Activated CD4-positive, alpha-beta T cell treated with anti-CD3 and anti-CD28 coated beads, Interleukin-2, Interleukin-6, amounts not matched to agents 100 ng/mL and 50 ng/mL, durations not matched to agents 16 hours and 8 hours (primary cell): ENCODE measurements around the gene SMIM44.
"Not testable (repeated sequence)": the region's sequence is repeated elsewhere in the genome, so short reads cannot be mapped to it uniquely, and the experiment has no call there.

Source experiments
- DNase-seq: peaks from one replicate; pipeline ENCODE4 v3.0.0-alpha.2; 2020

The SMIM44 gene

GRCh38 chr19:3483226-3483628 is at the start of gene SMIM44:
SMIM44 (minus strand) TSS chr19:3483441; CDS start chr19:3483403, 38 bp downstream.
- DNase-seq = no peak

DNA sequence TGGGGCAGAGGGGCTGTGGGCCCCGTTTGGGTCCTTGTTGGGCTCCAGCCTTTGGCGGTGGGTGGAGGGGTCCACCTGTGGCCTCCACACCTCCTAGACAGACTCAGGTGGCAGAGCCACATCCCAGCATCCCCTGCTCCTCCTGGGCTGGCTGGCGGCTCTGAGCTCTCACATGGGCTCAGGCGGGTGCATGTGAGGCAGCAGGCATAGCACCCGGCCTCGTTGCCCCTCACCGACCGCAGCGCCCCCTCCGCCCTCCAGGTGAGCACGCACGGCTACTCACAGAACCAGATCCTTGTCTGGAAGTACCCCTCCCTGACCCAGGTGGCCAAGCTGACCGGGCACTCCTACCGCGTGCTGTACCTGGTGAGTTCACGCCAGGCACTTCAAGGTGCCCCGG is 49.8 kb upstream of the SMIM44 start:
- no peak for DNase-seq

- DNase-seq = no peak
Measured at GRCh38 chr19:3532154-3532786, 49.0 kb upstream of the SMIM44 start.

GRCh38 chr19:3531716-3532115 is 48.5 kb upstream of the SMIM44 start:
- no peak for DNase-seq

- DNase-seq = no peak
Measured at GRCh38 chr19:3530389-3530788, 47.1 kb upstream of the SMIM44 start.

- DNase-seq = not testable (repeated sequence)
Measured at GRCh38 chr19:3529299-3529698, 46.1 kb upstream of the SMIM44 start.

- no peak for DNase-seq
Measured at GRCh38 chr19:3528539-3529211, 45.4 kb upstream of the SMIM44 start.

GRCh38 chr19:3528080-3528479 is 44.8 kb upstream of the SMIM44 start:
- no peak for DNase-seq

- no peak for DNase-seq
Measured at GRCh38 chr19:3527238-3527910, 44.1 kb upstream of the SMIM44 start.

DNA sequence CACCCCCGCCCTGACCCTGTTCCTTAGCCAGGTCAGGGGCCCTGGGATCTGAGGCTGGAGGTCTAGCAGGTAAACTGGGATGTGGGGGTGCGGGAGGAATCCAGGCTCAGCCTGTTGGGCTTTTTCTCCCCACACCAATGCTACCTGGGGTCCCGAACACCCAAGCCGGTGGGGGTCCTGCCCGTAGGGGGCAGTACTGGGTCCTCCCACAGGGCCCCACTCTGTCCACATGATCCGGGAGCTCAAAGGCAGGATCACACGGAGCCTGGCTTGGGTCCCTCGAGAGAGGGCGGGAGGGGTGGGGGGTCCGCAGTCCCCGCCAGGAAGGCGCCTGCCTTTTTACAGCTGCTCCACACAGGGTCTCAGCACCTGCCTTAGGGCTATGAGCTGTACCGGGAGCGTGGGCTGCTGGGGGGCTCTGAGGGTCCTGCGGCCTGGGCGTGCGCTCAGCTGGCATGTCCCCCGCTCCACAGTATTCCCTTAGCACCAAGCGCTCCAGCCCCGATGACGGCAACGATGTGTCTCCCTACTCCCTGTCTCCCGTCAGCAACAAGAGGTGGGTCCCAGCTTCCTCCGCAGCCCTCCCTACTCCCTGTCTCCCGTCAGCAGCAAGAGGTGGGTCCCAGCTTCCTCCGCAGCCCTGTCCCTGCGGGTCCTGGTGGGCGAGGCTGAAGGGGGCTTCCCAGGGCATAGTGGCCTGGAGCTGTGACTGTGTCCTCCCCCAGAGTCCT is 43.4 kb upstream of the SMIM44 start:
- DNase-seq = no peak

DNA sequence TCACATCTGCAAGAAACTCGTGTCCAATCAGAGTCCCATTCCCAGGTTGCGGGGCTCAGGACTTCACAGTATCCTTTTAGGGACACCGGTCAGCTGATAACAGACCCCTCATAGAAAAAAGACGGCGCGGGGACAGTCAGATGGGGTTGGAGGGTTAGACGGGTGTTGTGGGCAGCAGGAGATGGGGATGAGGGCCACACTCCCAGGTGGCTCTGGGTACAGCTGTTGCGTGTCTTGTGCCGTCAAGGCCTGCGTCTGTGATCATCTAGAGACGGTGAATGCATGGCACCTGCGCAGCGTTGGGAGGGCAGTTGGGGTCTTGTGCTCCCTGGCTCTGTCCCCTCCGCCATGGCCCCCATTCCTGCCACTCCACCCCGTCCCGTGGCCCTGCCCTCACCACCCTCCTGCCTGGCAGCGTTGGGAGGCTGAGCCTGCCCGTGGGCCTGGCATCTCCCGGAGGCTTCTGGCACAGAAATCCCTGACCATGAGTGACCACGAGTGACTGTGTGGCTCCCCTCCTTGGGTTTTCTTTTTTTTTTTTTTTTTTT is 41.7 kb upstream of the SMIM44 start:
- no peak for DNase-seq

DNA sequence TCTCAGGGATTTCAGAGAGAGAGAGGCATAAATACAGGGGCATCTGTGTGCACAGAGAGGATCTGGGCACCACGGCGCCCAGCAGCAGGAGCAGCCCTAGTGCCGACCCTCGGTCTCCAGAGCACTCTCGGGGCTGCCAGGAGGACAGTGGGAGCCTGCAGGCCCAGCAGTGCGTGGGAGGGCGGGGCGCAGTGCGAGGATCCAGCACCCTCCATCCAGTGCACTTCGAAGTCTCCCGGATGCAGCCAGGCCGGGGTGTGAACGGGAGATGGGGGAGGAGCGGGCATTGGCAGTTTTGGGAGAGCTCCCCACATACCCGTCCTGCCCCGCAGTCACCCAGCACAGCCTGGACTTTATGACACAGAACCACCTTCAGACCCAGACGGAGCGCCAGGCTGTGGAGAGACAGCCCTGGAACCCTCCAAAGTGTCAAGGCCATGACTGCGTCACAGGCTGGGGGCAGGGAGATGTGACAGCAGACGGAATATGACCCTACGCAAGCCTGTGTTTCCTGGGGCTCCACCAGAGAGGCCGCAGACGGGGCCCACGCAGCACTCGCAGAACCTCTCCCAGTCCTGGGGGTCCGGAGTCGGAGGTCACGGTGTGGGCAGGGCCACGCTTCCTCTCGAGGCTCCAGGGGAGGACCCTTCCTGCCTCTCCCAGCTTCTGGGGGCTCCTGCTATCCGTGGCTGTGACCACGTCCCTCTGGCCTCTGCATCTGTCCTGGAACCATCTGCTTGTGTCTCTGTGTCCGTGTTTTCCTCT is 41.0 kb upstream of the SMIM44 start:
- DNase-seq = no peak

DNA sequence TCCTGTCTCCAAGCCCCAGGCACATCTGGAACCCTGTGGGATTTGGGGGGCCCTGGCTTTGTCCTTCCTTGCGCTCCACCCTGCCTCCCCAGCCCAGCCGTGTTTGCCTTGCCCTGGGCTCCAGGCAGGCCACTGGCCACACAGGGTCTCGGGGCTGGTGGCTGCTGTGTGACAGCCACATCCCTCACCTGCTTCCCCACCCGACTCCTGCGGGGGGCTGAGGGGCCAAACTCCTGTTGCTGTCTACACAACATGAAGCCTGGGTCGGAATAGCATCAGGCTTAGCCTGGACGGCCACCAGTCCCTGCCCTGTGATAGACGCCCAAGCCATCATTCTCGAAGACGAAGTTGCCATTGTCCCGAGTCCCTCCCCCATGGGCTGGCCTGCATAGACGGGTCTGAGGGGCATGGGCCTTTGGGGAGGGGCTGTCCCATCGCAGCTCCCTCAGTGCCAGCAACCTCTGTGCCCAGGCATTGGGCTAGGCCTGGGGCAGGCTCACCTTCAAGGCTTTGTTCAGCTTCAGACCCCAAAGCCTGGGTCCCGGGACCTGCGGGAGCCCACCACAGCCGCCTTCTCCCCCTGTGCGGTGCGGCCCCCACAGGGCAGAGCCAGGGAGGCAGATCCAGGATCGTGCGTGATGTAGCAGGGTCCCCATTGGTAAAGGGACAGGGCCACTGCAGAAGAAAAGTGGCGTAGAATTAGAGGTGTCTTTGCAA is 40.3 kb upstream of the SMIM44 start:
- no peak for DNase-seq

DNA sequence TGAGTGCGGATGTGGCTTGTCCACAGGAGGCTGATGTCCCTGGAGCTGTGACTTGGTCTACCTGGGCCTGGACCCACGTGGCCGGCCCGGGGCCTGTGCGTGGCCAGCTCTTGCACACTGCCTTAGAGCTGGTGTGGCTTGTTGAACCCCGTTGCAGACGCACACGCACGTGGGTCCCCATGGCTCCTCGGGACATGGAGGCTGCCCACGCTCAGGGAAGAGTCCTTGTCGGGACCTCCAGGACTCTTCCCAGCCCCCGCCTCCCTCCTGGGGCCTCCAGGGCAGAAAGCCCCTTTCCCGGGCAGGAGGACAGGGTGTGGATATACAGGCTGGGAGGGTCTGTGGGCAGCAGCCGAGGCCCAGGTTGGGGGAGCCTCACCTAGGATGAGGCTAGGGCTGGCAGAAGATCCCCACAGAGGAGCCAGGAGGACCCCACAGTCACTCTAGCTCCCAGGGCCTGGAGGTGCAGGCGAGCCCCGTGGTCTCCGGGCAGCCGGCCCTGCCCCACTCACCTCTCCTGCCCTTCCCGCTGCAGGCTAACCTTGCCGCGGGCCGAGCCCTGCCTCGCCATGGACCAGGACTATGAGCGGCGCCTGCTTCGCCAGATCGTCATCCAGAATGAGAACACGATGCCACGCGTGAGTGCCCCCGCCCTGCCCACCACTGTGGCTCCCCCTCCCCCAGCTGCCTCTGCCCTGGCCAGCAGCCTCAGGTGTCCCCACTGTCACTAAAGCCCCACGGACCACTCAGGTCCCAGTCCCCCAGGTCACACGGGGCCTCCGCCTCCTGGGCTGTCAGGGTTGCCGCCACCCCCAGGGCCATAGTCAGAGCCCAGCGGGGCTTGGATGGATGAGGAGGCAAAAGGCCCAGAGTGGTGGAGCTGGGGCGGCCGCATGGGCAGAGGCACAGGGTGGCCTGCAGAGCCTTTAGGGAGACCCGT is 39.5 kb upstream of the SMIM44 start:
- DNase-seq = no peak

- DNase-seq = no peak
Measured at GRCh38 chr19:3521104-3521445, 37.8 kb upstream of the SMIM44 start.

DNA sequence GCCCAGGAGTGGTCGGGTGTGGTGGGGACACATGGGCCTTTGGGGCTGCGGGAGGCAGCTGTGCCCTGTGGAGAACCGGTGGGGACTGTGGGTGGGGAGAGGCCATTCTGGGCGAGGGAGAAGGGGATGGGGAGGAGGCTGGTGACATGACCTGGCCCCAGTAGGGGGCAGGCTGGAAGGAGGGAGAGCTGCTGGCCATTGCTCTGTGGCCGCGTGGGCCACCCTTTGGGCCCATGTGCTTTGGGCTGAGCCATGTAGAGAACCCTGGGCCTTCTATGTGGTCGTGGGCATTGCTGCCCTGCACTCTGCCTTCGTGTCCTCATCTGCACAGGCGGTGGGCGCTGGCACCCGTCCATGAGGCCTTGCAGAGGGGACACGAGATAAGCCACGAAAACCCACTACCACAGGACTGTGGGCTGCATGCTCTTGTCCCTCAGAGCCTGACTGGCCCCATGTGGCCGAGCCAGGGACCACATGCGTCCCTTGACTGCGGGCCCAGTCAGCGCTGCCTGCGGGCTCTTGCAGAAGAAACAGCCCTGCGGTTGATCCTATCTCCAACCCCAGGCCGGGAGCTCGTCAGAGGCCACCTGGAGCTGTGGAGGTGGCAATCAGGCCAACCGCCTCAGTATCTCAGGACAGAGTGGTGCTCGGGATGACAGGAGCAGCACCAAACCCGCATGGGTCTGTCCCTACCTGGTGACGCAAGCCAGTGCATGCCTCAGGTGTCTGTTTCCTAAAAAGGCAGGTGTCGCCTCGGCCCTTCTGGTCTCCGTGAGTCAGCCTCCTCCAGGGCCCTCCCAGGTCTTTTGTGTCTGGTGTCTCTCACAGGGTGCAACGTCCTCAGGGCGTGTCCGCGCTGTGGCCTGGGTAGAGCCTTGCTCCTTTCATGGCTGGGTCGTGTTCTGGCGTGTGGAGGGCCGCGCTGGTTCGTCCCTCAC is 37.2 kb upstream of the SMIM44 start:
- no peak for DNase-seq

GRCh38 chr19:3519126-3519525 is 35.9 kb upstream of the SMIM44 start:
- DNase-seq = no peak

GRCh38 chr19:3518659-3519058 is 35.4 kb upstream of the SMIM44 start:
- no peak for DNase-seq

DNA sequence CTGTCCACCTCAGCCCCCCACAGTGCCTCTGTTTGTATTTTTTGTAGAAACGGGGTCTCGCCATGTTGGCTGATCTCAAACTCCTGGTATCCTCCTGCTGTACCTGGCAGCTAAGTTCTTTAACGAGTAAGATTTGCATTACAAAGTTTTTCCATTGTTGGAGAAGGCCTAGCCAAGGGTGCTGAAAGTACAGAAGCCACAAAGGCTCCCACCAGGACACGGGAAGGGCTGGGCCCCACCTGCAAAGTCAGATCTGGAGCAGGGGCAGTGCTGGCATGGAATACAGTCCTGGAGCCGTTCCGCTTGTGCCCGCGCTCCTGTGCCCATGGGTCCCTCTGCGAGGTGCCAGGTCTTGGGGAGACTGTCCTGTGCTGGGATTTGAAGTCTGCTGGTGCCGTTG is 35.0 kb upstream of the SMIM44 start:
- DNase-seq = no peak

GRCh38 chr19:3517638-3518037 is 34.4 kb upstream of the SMIM44 start:
- no peak for DNase-seq
